ENCODE measurements around the gene TF.

Gene TF

DNA sequence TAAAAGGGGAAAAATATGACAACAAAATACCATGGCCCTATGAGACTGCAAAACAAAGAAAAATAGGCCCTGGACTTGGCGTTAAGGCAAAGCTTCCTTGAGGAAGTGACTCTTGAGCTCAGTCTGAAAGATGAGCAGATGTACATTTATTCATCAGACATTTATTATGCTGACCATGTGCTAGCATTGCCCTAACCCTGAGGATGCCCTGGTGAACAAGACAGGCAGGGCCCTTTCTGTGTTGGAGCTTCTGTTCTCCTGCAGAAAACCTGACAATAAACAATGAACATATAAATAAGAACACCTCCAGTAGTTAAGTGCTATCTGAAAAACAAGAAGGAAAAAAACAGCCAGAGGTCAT is 12.4 kb downstream of the TF start:
- DNase-seq (ENCODE audit: low read depth): no peak
- H3K4me3 ChIP-seq (ENCODE audit: low read depth, low read length): no peak overlapping the region
- TF ChIP-seq, protein P1, sequence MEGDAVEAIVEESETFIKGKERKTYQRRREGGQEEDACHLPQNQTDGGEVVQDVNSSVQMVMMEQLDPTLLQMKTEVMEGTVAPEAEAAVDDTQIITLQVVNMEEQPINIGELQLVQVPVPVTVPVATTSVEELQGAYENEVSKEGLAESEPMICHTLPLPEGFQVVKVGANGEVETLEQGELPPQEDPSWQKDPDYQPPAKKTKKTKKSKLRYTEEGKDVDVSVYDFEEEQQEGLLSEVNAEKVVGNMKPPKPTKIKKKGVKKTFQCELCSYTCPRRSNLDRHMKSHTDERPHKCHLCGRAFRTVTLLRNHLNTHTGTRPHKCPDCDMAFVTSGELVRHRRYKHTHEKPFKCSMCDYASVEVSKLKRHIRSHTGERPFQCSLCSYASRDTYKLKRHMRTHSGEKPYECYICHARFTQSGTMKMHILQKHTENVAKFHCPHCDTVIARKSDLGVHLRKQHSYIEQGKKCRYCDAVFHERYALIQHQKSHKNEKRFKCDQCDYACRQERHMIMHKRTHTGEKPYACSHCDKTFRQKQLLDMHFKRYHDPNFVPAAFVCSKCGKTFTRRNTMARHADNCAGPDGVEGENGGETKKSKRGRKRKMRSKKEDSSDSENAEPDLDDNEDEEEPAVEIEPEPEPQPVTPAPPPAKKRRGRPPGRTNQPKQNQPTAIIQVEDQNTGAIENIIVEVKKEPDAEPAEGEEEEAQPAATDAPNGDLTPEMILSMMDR (conservative IDR thresholded peaks at IDR 0.05; ENCODE audit: low read depth, low read length): no peak

DNA sequence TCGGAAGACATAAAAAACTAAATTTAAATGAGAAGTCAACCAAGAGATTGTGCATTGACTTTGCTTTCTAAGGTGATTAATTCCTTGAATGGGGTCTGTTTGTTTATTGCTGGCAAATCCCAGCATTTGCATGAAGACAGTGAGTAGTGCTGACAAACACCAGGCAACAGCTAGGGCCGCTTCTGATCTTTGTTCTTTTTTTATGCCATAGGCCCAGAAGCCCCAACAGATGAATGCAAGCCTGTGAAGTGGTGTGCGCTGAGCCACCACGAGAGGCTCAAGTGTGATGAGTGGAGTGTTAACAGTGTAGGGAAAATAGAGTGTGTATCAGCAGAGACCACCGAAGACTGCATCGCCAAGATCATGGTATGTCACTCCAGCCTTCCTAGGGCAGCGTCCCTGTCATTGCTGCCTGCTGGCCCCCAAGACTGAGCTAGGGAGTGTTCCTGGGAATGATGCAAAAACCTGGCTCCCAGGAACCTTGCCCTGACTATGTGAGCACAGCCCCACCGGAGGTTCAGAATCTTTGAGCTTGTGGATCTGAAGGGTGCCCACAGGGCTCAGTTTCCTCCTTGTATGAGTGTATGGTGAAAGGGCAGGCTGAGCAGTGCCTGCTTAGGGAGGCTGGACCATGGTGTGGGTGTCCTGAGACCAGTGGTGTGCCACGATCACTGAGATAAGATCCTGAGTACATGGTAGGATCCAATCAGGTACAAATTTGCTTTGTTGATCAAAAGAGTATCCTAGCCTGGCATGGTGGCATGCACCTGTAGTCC is 13.0 kb downstream of the TF start:
- no peak for DNase-seq (ENCODE audit: low read depth)
- H3K4me3 ChIP-seq (ENCODE audit: low read depth, low read length): no peak overlapping the region
- TF ChIP-seq, protein P1 (conservative IDR thresholded peaks at IDR 0.05; ENCODE audit: low read depth, low read length): no peak

DNA sequence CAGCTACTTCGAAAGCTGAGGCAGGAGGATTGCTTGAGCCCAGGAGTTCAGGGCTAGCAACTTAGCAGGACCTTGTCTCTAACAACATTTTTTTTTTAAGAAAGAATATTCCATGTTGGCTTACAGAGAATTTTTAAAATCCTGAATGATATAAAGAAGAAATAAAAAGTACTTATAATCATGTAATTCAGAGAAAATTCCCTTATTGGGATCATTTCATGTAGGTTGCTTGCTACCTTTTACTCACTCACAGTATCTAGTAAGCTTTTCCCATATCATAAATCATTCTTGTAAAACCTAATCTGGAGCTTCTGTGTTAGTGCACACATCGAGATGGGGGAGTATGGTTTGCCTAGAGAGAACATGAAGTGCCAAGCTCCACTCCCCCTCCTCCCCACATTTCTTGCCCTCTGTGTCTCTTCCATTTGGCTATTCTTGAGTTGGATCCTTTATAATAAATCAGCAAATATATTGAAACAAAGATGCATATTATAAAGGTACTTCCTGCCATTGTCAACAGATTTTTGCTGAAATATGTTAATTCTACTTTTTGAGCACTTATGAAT is 13.6 kb downstream of the TF start:
- no peak for DNase-seq (ENCODE audit: low read depth)
- TF ChIP-seq, protein P1 (conservative IDR thresholded peaks at IDR 0.05; ENCODE audit: low read depth, low read length): no peak
- no peak overlapping the region for H3K4me3 ChIP-seq (ENCODE audit: low read depth, low read length)

DNA sequence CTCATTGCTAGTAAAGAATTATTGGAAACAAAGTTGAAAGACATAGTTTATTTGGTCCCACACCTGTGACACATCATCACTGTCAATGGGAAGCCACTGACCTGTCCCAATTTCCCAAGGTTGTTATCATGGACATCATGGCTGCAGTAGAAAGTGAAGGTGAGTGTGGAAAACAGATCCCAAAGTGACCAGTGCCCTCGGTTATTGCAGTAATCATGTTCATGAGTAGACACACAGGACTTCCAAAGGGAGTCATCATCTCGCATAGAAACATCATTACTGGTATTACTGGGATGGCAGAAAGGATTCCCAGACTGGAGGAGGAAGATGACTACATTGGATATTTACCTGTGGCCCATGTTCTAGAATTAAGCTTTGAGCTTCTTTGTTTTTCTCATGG is 14.7 kb downstream of the TF start:
- TF ChIP-seq, protein P1 (conservative IDR thresholded peaks at IDR 0.05; ENCODE audit: low read depth, low read length): no peak
- H3K4me3 ChIP-seq (ENCODE audit: low read depth, low read length): no peak overlapping the region
- DNase-seq (ENCODE audit: low read depth): no peak

DNA sequence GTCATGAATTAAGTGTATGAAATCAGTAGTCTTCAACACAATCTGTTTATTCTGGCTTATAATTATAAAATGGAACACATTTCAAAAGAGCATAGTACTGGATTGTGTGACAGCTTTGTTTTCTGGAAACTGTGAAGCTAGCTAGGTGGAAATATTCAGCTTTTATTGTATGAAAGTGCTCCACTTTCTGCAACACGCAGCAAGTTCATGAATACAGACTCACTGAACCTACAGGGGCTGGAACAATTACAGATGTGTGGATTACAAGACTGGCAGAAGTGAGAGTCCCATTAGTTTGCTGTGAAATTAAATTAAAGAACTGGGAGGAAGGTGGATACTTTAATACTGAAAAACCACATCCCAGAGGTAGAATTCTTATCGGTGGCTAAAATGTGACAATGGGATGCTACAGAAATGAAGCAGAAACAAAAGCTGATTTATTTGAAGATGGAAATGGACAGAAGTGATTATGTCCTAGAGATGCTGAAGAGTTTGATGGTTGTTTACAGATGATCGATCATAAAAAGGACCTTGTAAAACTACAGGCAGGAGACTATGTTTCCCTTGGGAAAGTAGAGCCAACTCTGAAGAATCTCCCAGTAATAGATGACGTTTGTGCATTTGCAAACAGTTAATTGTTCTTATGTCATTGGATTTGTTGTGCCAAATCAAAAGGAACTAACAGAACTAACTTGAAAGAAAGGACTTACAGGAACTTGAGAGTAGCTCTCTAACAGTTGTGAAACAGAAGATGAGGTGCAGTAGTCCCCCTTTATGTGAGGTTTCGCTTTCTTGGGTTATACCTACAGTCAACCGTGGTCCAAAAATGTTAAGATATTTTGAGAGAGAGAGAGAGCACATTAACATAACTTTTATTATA is 15.7 kb downstream of the TF start:
- H3K4me3 ChIP-seq (ENCODE audit: low read depth, low read length): no peak overlapping the region
- TF ChIP-seq, protein P1 (conservative IDR thresholded peaks at IDR 0.05; ENCODE audit: low read depth, low read length): no peak
- no peak for DNase-seq (ENCODE audit: low read depth)

DNA sequence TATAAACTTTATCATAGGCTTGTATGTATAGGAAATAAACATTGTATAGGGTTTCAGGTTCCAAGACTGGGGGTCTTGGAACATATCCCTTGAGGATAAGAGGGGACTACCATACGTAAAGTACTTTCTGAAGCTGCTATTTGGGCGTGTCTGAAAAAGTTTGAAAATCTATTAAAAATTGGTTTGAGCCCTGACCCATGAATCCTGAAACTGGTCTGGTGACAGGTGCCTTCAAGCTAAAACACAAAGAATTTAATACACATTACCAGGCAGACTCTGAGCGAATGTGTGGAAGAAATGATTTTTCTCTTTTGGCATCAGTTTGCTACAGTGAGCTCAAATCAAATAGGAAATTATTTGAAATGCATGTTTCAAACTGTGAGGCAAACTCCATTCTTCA is 16.3 kb downstream of the TF start:
- TF ChIP-seq, protein P1 (conservative IDR thresholded peaks at IDR 0.05; ENCODE audit: low read depth, low read length): no peak
- no peak overlapping the region for H3K4me3 ChIP-seq (ENCODE audit: low read depth, low read length)
- no peak for DNase-seq (ENCODE audit: low read depth)
